Activated CD4-positive, alpha-beta T cell treated with anti-CD3 and anti-CD28 coated beads for 36 hours (primary cell): ENCODE data around the gene OR7G3. TPM values are rescaled to one million over a fixed set of nuclear protein-coding genes. Genes with fewer than 3 reads are reported as not detected.

Source experiments
- ATAC-seq: fragments of 200-7000 bp; cut with Tn5 transposase; one replicate; pipeline ENCODE4 v1.10.0; 2021; ENCODE audit warnings: mild to moderate bottlenecking, moderate library complexity
- CTCF ChIA-PET: fragments of 350-600 bp; sonication (Branson Sonifier 250); formaldehyde crosslinking; loops from one replicate; lab custom pipeline; 2021; ENCODE audit warnings: antibody characterized with exemption; lab: Charles Lee
- POLR2A ChIA-PET: fragments of 350-600 bp; sonication (Branson Sonifier 250); formaldehyde crosslinking; loops from one replicate; lab custom pipeline; 2021; ENCODE audit warnings: antibody characterized with exemption, inconsistent platforms; lab: Charles Lee
- DNase-seq: peaks from one replicate; pipeline ENCODE4 v3.0.0-alpha.2; 2020
- H3K27ac Mint-ChIP-seq: one replicate; pipeline ENCODE4 v1.8.0; 2021; ENCODE audit warnings: mixed read lengths
- H3K27me3 Mint-ChIP-seq: one replicate; pipeline ENCODE4 v1.8.0; 2021; ENCODE audit warnings: mixed read lengths
- H3K36me3 Mint-ChIP-seq: one replicate; pipeline ENCODE4 v1.8.0; 2021; ENCODE audit warnings: low read depth, mixed read lengths
- H3K4me1 Mint-ChIP-seq: one replicate; pipeline ENCODE4 v1.8.0; 2021; ENCODE audit warnings: mixed read lengths
- H3K4me3 Mint-ChIP-seq: one replicate; pipeline ENCODE4 v1.8.0; 2021; ENCODE audit warnings: mild to moderate bottlenecking, moderate library complexity, mixed read lengths
- H3K9me3 Mint-ChIP-seq: one replicate; pipeline ENCODE4 v1.8.0; 2021; ENCODE audit warnings: low read depth, mixed read lengths
- intact Hi-C, 2 experiments: fragments of 100-400 bp; cut with DNase I in 1 of 2; cut with micrococcal nuclease in 1 of 2; formaldehyde crosslinking; loops; one replicate each; pipeline versions ENCODE4 v1.14.2 to v1.15.1; 2022 to 2024; cut with DNase I, micrococcal nuclease
- total RNA-seq, 2 experiments: library from RNA; stranded (reverse); gene quantifications; one replicate each; pipeline ENCODE4 v1.2.3, GENCODE V29; 2021

Gene OR7G3
- total RNA-seq: not detected

DNA sequence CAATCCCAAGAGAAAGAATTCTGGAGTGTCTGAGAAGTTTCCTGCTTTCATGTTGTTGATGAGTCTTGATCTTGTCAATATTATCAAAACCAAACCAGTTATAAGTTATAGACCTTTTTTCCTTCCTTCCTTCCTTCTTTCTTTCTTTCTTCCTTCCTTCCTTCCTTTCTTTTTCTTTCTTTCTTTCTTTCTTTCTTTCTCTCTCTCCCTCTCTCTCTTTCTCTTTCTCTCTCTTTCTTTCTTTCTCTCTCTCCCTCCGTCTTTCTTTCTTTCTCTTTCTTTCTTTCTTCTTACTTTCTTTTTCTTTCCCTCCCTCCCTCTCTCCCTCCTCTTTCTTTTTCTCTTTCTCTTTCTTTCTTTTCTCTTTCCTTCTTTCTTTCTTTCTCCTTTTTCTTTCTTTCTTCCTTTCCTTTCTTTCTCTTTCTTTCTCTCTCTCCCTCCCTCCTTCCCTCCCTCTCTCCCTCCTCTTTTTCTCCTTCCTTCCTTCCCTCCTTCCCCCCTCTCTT is at the start of gene OR7G3:
Gene OR7G3, minus strand, starts transcription at position 51 of the 506 bp plus-strand sequence. Its CDS starts 0 bp downstream, at position 51.
- DNase-seq (no peak), ATAC-seq (no peak)
- H3K36me3 Mint-ChIP-seq: no peaks in the 10 kb centered on the region
- intact Hi-C loops: no loop called here
- peaks cover 29% of the 10 kb centered on the region for H3K27me3 Mint-ChIP-seq
- CTCF ChIA-PET: no interaction called here
- no peaks in the 10 kb centered on the region for H3K9me3 Mint-ChIP-seq
- no peak within 1 kb of the TSS for H3K27ac Mint-ChIP-seq
- no peak within 1 kb of the TSS for H3K4me3 Mint-ChIP-seq
- POLR2A ChIA-PET: no interaction called here
- no peaks in the 10 kb centered on the region for H3K4me1 Mint-ChIP-seq

GRCh38 chr19:9175326-9175725 is 48.6 kb upstream of the OR7G3 start:
- ATAC-seq (no peak), DNase-seq (no peak)
- H3K36me3 Mint-ChIP-seq: no peaks in the 10 kb centered on the region
- peaks cover 1% of the 10 kb centered on the region for H3K27me3 Mint-ChIP-seq
- H3K27ac Mint-ChIP-seq: no peak overlapping the region
- H3K4me3 Mint-ChIP-seq: no peak overlapping the region
- intact Hi-C loops: no loop called here
- H3K4me1 Mint-ChIP-seq: no peaks in the 10 kb centered on the region
- CTCF ChIA-PET: no interaction called here
- no peaks in the 10 kb centered on the region for H3K9me3 Mint-ChIP-seq
- POLR2A ChIA-PET: no interaction called here

DNA sequence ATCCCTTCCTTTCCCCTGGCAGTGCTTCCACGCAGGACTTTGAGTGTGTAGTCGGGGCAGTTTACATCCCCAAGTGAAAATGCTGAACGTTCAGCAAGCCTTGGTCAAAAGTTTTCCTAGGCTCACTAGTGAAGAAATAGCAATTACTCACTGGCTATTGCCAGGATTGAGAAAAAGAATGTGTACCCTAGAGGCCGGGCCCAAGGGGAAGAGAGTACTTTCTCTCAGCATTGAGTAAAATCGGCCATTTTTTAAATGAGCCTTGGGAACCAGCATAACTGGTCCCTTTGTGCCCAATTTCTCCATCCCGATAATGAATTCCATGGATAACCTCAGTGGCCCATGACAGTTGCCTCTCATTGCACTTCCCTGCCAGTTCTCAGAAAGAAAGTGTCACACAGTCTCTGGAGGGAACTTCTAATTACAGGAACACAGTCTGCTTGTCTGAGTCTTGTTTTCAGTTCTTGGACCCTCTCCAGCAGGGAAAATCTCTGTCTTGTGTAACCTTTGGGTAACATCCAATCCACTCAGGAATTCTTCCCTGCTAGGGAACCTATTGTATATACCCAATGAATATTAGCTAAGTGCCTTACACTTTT is 44.7 kb upstream of the OR7G3 start:
- ATAC-seq (no peak), DNase-seq (no peak)
- CTCF ChIA-PET: no interaction called here
- intact Hi-C loops: no loop called here
- POLR2A ChIA-PET: no interaction called here
- Mint-ChIP-seq H3K27me3 (no peaks in the 10 kb centered on the region), H3K4me1 (no peaks in the 10 kb centered on the region), H3K27ac (no peak overlapping the region), H3K36me3 (peaks cover 19% of the 10 kb centered on the region), H3K9me3 (peaks cover 4% of the 10 kb centered on the region), H3K4me3 (no peak overlapping the region)

DNA sequence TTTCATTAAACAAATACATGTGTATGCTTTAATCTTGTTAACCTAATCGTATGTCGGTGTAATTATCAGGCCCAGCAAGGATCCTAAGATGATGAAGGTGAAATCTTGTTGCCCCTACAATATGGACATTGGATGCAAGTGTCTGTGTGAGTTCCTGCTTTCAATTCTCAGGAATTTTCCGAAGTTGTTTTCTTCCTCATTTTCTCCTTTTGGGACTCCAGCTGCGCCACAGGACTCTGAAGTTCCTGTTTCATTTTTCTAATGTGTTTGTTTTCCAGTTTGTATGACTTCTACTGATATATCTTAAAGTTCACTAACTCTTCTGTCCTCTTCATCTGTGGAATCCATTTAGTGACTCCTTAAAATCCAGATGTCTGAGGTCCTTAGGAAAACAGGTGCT is 40.1 kb upstream of the OR7G3 start:
- ChIA-PET CTCF (no interaction called here), POLR2A (no interaction called here)
- Mint-ChIP-seq H3K27me3 (no peaks in the 10 kb centered on the region), H3K4me1 (no peaks in the 10 kb centered on the region), H3K27ac (no peak overlapping the region), H3K9me3 (peaks cover 13% of the 10 kb centered on the region), H3K4me3 (no peak overlapping the region), H3K36me3 (peaks cover 64% of the 10 kb centered on the region)
- intact Hi-C loops: no loop called here
- DNase-seq: no peak
- ATAC-seq: no peak

- DNase-seq: no peak
- ChIA-PET POLR2A (no interaction called here), CTCF (no interaction called here)
- intact Hi-C loops: no loop called here
- no peak overlapping the region for H3K27ac Mint-ChIP-seq
- H3K36me3 Mint-ChIP-seq: peaks cover 80% of the 10 kb centered on the region
- peaks cover 25% of the 10 kb centered on the region for H3K9me3 Mint-ChIP-seq
- no peaks in the 10 kb centered on the region for H3K27me3 Mint-ChIP-seq
- ATAC-seq: no peak
- no peaks in the 10 kb centered on the region for H3K4me1 Mint-ChIP-seq
- no peak overlapping the region for H3K4me3 Mint-ChIP-seq
Observed at GRCh38 chr19:9165261-9165660, 38.5 kb upstream of the OR7G3 start.

DNA sequence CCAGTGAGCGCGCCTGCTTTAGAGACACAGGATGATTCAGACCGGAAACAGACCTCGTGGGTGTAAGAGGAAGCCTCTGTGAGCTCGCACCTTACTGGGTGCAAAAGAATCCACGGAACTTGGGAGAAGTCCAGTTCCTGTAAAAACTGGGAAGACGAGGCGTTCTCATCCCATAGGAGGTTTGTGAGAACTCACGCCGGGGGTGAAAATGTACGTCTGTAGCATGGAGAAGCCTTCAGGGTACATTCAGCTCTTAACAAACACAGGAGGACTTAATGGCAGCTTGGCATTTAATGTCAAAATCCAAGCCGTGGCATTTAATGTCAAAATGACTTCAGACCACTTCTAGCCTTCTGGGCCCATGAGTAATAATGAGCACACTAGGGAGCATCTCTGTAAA is 34.7 kb upstream of the OR7G3 start:
- ChIA-PET POLR2A (no interaction called here), CTCF (no interaction called here)
- Mint-ChIP-seq H3K9me3 (peaks cover 31% of the 10 kb centered on the region), H3K27me3 (no peaks in the 10 kb centered on the region), H3K36me3 (peaks cover 98% of the 10 kb centered on the region), H3K27ac (no peak overlapping the region), H3K4me1 (no peaks in the 10 kb centered on the region), H3K4me3 (no peak overlapping the region)
- no peak for DNase-seq
- intact Hi-C loops: no loop called here
- no peak for ATAC-seq

- intact Hi-C loops: no loop called here
- Mint-ChIP-seq H3K4me1 (peaks cover 13% of the 10 kb centered on the region), H3K27me3 (no peaks in the 10 kb centered on the region), H3K36me3 (peaks cover 98% of the 10 kb centered on the region), H3K9me3 (peaks cover 33% of the 10 kb centered on the region), H3K4me3 (no peak overlapping the region), H3K27ac (no peak overlapping the region)
- POLR2A ChIA-PET: no interaction called here
- ATAC-seq (no peak), DNase-seq (no peak)
- CTCF ChIA-PET: no interaction called here
Observed at GRCh38 chr19:9159891-9160290, 33.1 kb upstream of the OR7G3 start.

GRCh38 chr19:9156304-9156703 is 29.6 kb upstream of the OR7G3 start:
- POLR2A ChIA-PET: no interaction called here
- intact Hi-C loops: no loop called here
- CTCF ChIA-PET: interaction anchor here (0.8 kb wide), 1 partner anchor 1069 kb away, joined by 3 read pairs; no protein-coding TSS in a partner anchor
- Mint-ChIP-seq H3K36me3 (peaks cover 94% of the 10 kb centered on the region), H3K4me1 (peaks cover 28% of the 10 kb centered on the region), H3K9me3 (peaks cover 42% of the 10 kb centered on the region), H3K27me3 (no peaks in the 10 kb centered on the region), H3K27ac (no peak overlapping the region), H3K4me3 (no peak overlapping the region)
- no peak for DNase-seq
- no peak for ATAC-seq

DNA sequence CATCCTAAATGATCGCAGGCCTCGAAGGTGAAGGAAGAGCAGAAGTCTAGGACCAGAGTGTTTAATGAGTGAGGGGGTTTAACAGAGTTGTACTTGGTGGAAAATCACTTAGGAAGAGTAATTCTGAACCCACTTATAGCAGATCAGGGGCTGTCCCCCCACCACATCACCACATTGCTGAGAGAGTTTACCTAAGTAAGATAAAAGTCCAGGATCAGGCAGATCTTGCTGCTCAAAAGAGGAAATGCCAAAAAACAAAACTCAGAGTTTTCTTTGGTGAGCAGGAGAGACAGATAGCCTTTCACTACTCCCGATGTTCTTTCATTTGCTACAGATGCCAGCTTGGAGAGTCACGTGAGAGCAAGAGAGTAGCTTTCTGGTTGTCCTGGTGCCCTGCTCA is 28.8 kb upstream of the OR7G3 start:
- DNase-seq (no peak), ATAC-seq (no peak)
- CTCF ChIA-PET: no interaction called here
- H3K36me3 Mint-ChIP-seq: peaks cover 94% of the 10 kb centered on the region
- H3K27me3 Mint-ChIP-seq: no peaks in the 10 kb centered on the region
- POLR2A ChIA-PET: no interaction called here
- H3K27ac Mint-ChIP-seq: peak overlapping the region; percentile 76
- intact Hi-C loops: no loop called here
- H3K9me3 Mint-ChIP-seq: peaks cover 40% of the 10 kb centered on the region
- peaks cover 35% of the 10 kb centered on the region for H3K4me1 Mint-ChIP-seq
- H3K4me3 Mint-ChIP-seq: no peak overlapping the region

GRCh38 chr19:9151367-9151766 is 24.6 kb upstream of the OR7G3 start:
- no peak overlapping the region for H3K4me3 Mint-ChIP-seq
- H3K4me1 Mint-ChIP-seq: peaks cover 64% of the 10 kb centered on the region
- H3K9me3 Mint-ChIP-seq: peaks cover 44% of the 10 kb centered on the region
- no peak overlapping the region for H3K27ac Mint-ChIP-seq
- POLR2A ChIA-PET: no interaction called here
- CTCF ChIA-PET: no interaction called here
- DNase-seq (peak; percentile 29), ATAC-seq (peak; percentile 44)
- H3K36me3 Mint-ChIP-seq: peaks cover 95% of the 10 kb centered on the region
- no peaks in the 10 kb centered on the region for H3K27me3 Mint-ChIP-seq
- intact Hi-C loops: no loop called here

DNA sequence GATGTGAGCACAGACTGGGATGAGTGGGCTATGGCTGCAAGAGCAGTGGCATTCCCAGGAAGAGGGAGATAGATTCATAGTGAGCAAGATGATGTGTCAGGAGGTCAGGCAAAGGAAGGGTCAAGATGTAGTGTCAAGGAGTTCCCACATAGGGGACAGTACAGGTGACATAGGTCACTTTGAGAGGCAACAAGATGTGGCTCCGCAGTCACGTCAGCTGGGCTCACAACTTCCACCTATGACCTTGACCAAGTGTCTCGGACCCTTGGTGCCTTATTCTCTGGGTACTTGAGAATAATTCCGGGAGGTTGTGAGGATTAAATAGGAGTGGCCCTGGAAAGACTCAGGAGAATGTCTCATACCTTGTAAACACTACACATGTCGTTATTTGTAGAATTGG is 23.9 kb upstream of the OR7G3 start:
- Mint-ChIP-seq H3K27ac (no peak overlapping the region), H3K36me3 (peaks cover 91% of the 10 kb centered on the region)
- POLR2A ChIA-PET: no interaction called here

GRCh38 chr19:9149997-9150396 is 23.2 kb upstream of the OR7G3 start:
- intact Hi-C loops: no loop called here
- CTCF ChIA-PET: no interaction called here
- Mint-ChIP-seq H3K27me3 (no peaks in the 10 kb centered on the region), H3K4me3 (no peak overlapping the region), H3K4me1 (peaks cover 56% of the 10 kb centered on the region), H3K27ac (peak overlapping the region; percentile 41), H3K36me3 (peaks cover 91% of the 10 kb centered on the region), H3K9me3 (peaks cover 44% of the 10 kb centered on the region)
- POLR2A ChIA-PET: no interaction called here
- ATAC-seq (no peak), DNase-seq (no peak)

More for the DNA sequence above, 23.9 kb upstream of the OR7G3 start:
- CTCF ChIA-PET: no interaction called here
- intact Hi-C loops: no loop called here
- peaks cover 59% of the 10 kb centered on the region for H3K4me1 Mint-ChIP-seq
- no peaks in the 10 kb centered on the region for H3K27me3 Mint-ChIP-seq
- ATAC-seq (no peak), DNase-seq (no peak)
- no peak overlapping the region for H3K4me3 Mint-ChIP-seq
- peaks cover 45% of the 10 kb centered on the region for H3K9me3 Mint-ChIP-seq
